Trophoblast cell (in vitro differentiated cells and primary cell): Measurements from ENCODE around the gene CCT3.

ENCODE experiments used
- DNase-seq, 2 donors: peaks; one replicate each; pipeline ENCODE4 v3.0.0-alpha.2; 2016
- H2AFZ ChIP-seq: 2 replicates; pipeline ENCODE4 v1.6.1; 2013; ENCODE audit warnings: low read length, moderate library complexity, mild to moderate bottlenecking; ENCODE audit not compliant: insufficient read depth, poor library complexity
- H2AK5ac ChIP-seq: 2 replicates; pipeline ENCODE4 v1.6.1; 2013; ENCODE audit warnings: mild to moderate bottlenecking, low read length
- H2BK120ac ChIP-seq: 2 replicates; pipeline ENCODE4 v1.6.1; 2013; ENCODE audit warnings: low read length, mild to moderate bottlenecking, moderate library complexity; ENCODE audit not compliant: insufficient read depth, poor library complexity
- H2BK12ac ChIP-seq: 2 replicates; pipeline ENCODE4 v1.6.1; 2013; ENCODE audit warnings: mild to moderate bottlenecking, low read length, moderate library complexity
- H2BK5ac ChIP-seq: 2 replicates; pipeline ENCODE4 v1.6.1; 2013; ENCODE audit warnings: low read length, low read depth, moderate library complexity, mild to moderate bottlenecking; ENCODE audit not compliant: poor library complexity
- H3K14ac ChIP-seq: 2 replicates; pipeline ENCODE4 v1.6.1; 2013; ENCODE audit warnings: mild to moderate bottlenecking, low read length
- H3K18ac ChIP-seq: 2 replicates; pipeline ENCODE4 v1.6.1; 2013; ENCODE audit warnings: mild to moderate bottlenecking, low read length
- H3K23ac ChIP-seq: 2 replicates; pipeline ENCODE4 v1.6.1; 2013; ENCODE audit warnings: low read length
- H3K27ac ChIP-seq: 2 replicates; pipeline ENCODE4 v1.5.1; 2013; ENCODE audit warnings: low read depth, mild to moderate bottlenecking, inconsistent platforms, low read length, moderate library complexity
- H3K27me3 ChIP-seq: 2 replicates; pipeline ENCODE4 v1.6.1; 2013; ENCODE audit warnings: inconsistent platforms, mild to moderate bottlenecking, low read length, moderate library complexity; ENCODE audit not compliant: insufficient read depth
- H3K36me3 ChIP-seq, 2 experiments: 1 replicate in 1 of 2; 2 replicates in 1 of 2; pipeline ENCODE4 v1.6.1; 2013; ENCODE audit warnings: low read length in 2 of 2, mild to moderate bottlenecking in 2 of 2, moderate library complexity in 1 of 2; ENCODE audit not compliant: insufficient read depth in 2 of 2, control insufficient read depth in 1 of 2
- H3K4ac ChIP-seq: 2 replicates; pipeline ENCODE4 v1.6.1; 2013; ENCODE audit warnings: low read depth, mild to moderate bottlenecking, low read length, moderate library complexity
- H3K4me1 ChIP-seq, 2 experiments: 1 replicate in 1 of 2; 2 replicates in 1 of 2; pipeline ENCODE4 v1.6.1; 2013; ENCODE audit warnings: low read length in 2 of 2, mild to moderate bottlenecking in 2 of 2, moderate library complexity in 1 of 2; ENCODE audit not compliant: insufficient read depth in 2 of 2, control insufficient read depth in 1 of 2
- H3K4me2 ChIP-seq: 2 replicates; pipeline ENCODE4 v1.6.1; 2013; ENCODE audit warnings: inconsistent platforms, mild to moderate bottlenecking, low read length, moderate library complexity
- H3K4me3 ChIP-seq: 2 replicates; pipeline ENCODE4 v1.5.1; 2013; ENCODE audit warnings: mild to moderate bottlenecking, low read depth, low read length, inconsistent platforms
- H3K79me1 ChIP-seq: one replicate; pipeline ENCODE4 v1.6.1; 2013; ENCODE audit warnings: low read length
- H3K79me2 ChIP-seq: 2 replicates; pipeline ENCODE4 v1.6.1; 2013; ENCODE audit warnings: low read length, mild to moderate bottlenecking; ENCODE audit not compliant: control insufficient read depth, insufficient read depth, poor library complexity
- H3K9ac ChIP-seq: 2 replicates; pipeline ENCODE4 v1.6.1; 2013; ENCODE audit warnings: mild to moderate bottlenecking, low read length
- H3K9me3 ChIP-seq: 2 replicates; pipeline ENCODE4 v1.6.1; 2013; ENCODE audit warnings: low read depth, mild to moderate bottlenecking, control low read depth, inconsistent platforms, low read length; ENCODE audit not compliant: insufficient read depth
- H4K12ac ChIP-seq: 2 replicates; pipeline ENCODE4 v1.6.1; 2013; ENCODE audit warnings: low read depth, mild to moderate bottlenecking, low read length, moderate library complexity
- H4K8ac ChIP-seq: 2 replicates; pipeline ENCODE4 v1.6.1; 2013; ENCODE audit warnings: low read depth, mild to moderate bottlenecking, low read length, moderate library complexity
- H4K91ac ChIP-seq: one replicate; pipeline ENCODE4 v1.6.1; 2013; ENCODE audit warnings: low read depth, mild to moderate bottlenecking, low read length, moderate library complexity
- WGBS: extraction: QIAGEN DNeasy Blood & Tissue Kit; methylation state at CpG from one replicate; pipeline ENCODE4 v1.1.7; 2013; ENCODE audit warnings: missing lambda C conversion rate; ENCODE audit not compliant: insufficient read length, insufficient coverage; ENCODE audit errors: extremely low coverage; 5-methylcytosine and 5-hydroxymethylcytosine counted together

Gene CCT3

DNA sequence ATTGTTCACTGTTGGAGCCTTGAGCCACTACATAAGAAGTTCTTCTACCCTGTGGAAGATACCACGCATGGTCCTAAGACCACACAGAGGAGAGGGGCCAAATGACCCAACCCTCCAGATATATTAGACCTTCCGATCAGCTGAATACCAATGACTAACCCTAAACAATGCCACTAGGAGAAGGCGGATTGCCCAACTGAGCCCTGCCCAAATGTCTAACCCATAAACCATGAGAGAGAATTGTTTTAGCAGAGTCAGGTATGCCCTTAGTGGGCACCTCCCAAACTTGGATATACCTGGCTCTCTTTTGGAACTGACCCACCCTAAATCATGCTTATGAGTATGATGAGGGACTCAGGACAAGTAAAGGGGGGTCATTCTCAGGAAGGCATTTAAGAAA is 67.8 kb downstream of the CCT3 start:
- no peak overlapping the region for H3K14ac ChIP-seq
- no peaks in the 10 kb centered on the region for H3K79me2 ChIP-seq
- WGBS = no CpG with 5 or more reads among the region's 3 CpGs
- no peaks in the 10 kb centered on the region for H3K79me1 ChIP-seq
- H3K9ac ChIP-seq = no peak overlapping the region
- no peak overlapping the region for H2BK5ac ChIP-seq
- no peak overlapping the region for H3K4ac ChIP-seq
- H3K4me2 ChIP-seq = no peak overlapping the region
- H3K4me1 ChIP-seq = no peaks in the 10 kb centered on the region
- H2BK12ac ChIP-seq = no peak overlapping the region
- H2AFZ ChIP-seq = no peak overlapping the region
- no peak overlapping the region for H3K4me3 ChIP-seq
- H3K9me3 ChIP-seq = no peaks in the 10 kb centered on the region
- no peak overlapping the region for H4K8ac ChIP-seq
- H2AK5ac ChIP-seq = no peak overlapping the region
- H3K36me3 ChIP-seq = peaks cover 65 to 76% of the 10 kb centered on the region in 2 experiments
- no peak overlapping the region for H3K18ac ChIP-seq
- H4K91ac ChIP-seq = no peak overlapping the region
- no peak for DNase-seq
- no peaks in the 10 kb centered on the region for H3K27me3 ChIP-seq
- no peak overlapping the region for H3K23ac ChIP-seq
- H3K27ac ChIP-seq = no peak overlapping the region
- H2BK120ac ChIP-seq = no peak overlapping the region
- no peak overlapping the region for H4K12ac ChIP-seq

- Histone ChIP-seq H3K18ac (no peak overlapping the region), H3K9me3 (no peaks in the 10 kb centered on the region), H4K12ac (no peak overlapping the region), H3K4me2 (no peak overlapping the region), H3K79me1 (no peaks in the 10 kb centered on the region), H2BK120ac (no peak overlapping the region), H3K23ac (no peak overlapping the region), H2AK5ac (no peak overlapping the region), H2AFZ (no peak overlapping the region), H3K27me3 (no peaks in the 10 kb centered on the region), H3K27ac (no peak overlapping the region), H3K36me3 (peaks cover 61 to 74% of the 10 kb centered on the region in 2 experiments), H3K4me3 (no peak overlapping the region), H3K79me2 (no peaks in the 10 kb centered on the region), H3K4me1 (no peaks in the 10 kb centered on the region), H3K4ac (no peak overlapping the region), H2BK12ac (no peak overlapping the region), H3K14ac (no peak overlapping the region), H2BK5ac (no peak overlapping the region), H4K91ac (no peak overlapping the region), H3K9ac (no peak overlapping the region), H4K8ac (no peak overlapping the region)
- WGBS = no CpG with 5 or more reads among the region's 4 CpGs
- DNase-seq = peak in 1 of 2 donors; percentile 33
Measured at GRCh38 chr1:156268336-156268735, 69.8 kb downstream of the CCT3 start.

GRCh38 chr1:156266051-156266450 is 72.0 kb downstream of the CCT3 start:
- H3K23ac ChIP-seq = no peak overlapping the region
- no peak overlapping the region for H2BK5ac ChIP-seq
- H4K8ac ChIP-seq = no peak overlapping the region
- no peaks in the 10 kb centered on the region for H3K79me2 ChIP-seq
- no peak overlapping the region for H2AK5ac ChIP-seq
- no peak overlapping the region for H2BK12ac ChIP-seq
- WGBS = no CpG with 5 or more reads among the region's 13 CpGs
- H3K9ac ChIP-seq = no peak overlapping the region
- no peak for DNase-seq
- H3K27me3 ChIP-seq = no peaks in the 10 kb centered on the region
- no peaks in the 10 kb centered on the region for H3K9me3 ChIP-seq
- no peak overlapping the region for H3K4me2 ChIP-seq
- H3K14ac ChIP-seq = no peak overlapping the region
- H3K4ac ChIP-seq = no peak overlapping the region
- no peak overlapping the region for H4K91ac ChIP-seq
- no peak overlapping the region for H3K4me3 ChIP-seq
- no peaks in the 10 kb centered on the region for H3K4me1 ChIP-seq
- H3K36me3 ChIP-seq = peaks cover 68 to 76% of the 10 kb centered on the region in 2 experiments
- no peak overlapping the region for H3K18ac ChIP-seq
- no peaks in the 10 kb centered on the region for H3K79me1 ChIP-seq
- no peak overlapping the region for H2BK120ac ChIP-seq
- H3K27ac ChIP-seq = no peak overlapping the region
- H4K12ac ChIP-seq = no peak overlapping the region
- no peak overlapping the region for H2AFZ ChIP-seq

DNA sequence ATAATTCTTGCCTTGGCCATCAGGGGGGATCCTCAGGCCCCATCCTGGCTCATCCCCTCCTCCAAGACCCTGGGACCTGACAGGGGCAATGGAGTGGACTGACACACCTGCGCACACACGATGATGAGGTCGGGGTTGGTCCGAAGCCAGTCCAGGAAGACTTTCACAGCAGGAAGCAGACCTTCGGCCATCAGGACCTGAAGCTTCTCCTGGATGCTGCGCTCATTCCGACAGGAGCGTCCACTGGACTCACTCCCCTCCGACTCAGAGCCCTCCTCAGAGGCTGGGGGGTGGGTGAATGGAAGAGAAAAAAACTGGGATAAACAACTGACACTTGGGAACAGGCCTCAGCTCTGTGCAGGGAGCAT is 74.8 kb downstream of the CCT3 start:
- WGBS = no CpG with 5 or more reads among the region's 9 CpGs
- Histone ChIP-seq H3K4me1 (no peaks in the 10 kb centered on the region), H3K79me2 (no peaks in the 10 kb centered on the region), H4K12ac (no peak overlapping the region), H4K91ac (no peak overlapping the region), H3K9me3 (no peaks in the 10 kb centered on the region), H3K23ac (no peak overlapping the region), H3K4me3 (no peak overlapping the region), H3K9ac (no peak overlapping the region), H3K27me3 (no peaks in the 10 kb centered on the region), H2BK12ac (no peak overlapping the region), H2BK120ac (no peak overlapping the region), H3K27ac (no peak overlapping the region), H3K36me3 (peaks cover 84 to 90% of the 10 kb centered on the region in 2 experiments), H4K8ac (no peak overlapping the region), H2BK5ac (no peak overlapping the region), H3K18ac (no peak overlapping the region), H2AFZ (no peak overlapping the region), H3K4me2 (no peak overlapping the region), H3K4ac (no peak overlapping the region), H3K14ac (no peak overlapping the region), H3K79me1 (no peaks in the 10 kb centered on the region), H2AK5ac (no peak overlapping the region)
- DNase-seq = no peak
